Suppressor macrophage treated with lipopolysaccharide for 1 hour (primary cell): ENCODE measurements around the gene AGBL4.
A peak's percentile ranks its signal among the peaks of the same experiment; 100 is the strongest.

Experiments
- DNase-seq, 3 donors: peaks; one replicate each; pipeline ENCODE4 v3.0.0-alpha.2; 2020 to 2022

AGBL4 gene

GRCh38 chr1:48756683-48757316 is 1267.0 kb downstream of the AGBL4 start:
- no peak for DNase-seq

- DNase-seq = no peak
Observed at GRCh38 chr1:48753293-48753692, 1270.5 kb downstream of the AGBL4 start.

GRCh38 chr1:48750109-48750508 is 1273.6 kb downstream of the AGBL4 start:
- peak; percentile 20 to 28 (median 25) for DNase-seq

- DNase-seq = no peak
Observed at GRCh38 chr1:48749068-48749467, 1274.7 kb downstream of the AGBL4 start.

- DNase-seq = no peak
Observed at GRCh38 chr1:48746906-48747305, 1276.8 kb downstream of the AGBL4 start.

- no peak for DNase-seq
Observed at GRCh38 chr1:48744032-48744431, 1279.7 kb downstream of the AGBL4 start.

- DNase-seq = no peak
Observed at GRCh38 chr1:48743480-48743879, 1280.3 kb downstream of the AGBL4 start.

- DNase-seq = no peak
Observed at GRCh38 chr1:48741380-48741779, 1282.4 kb downstream of the AGBL4 start.

- DNase-seq = no peak
Observed at GRCh38 chr1:48740621-48741020, 1283.1 kb downstream of the AGBL4 start.

GRCh38 chr1:48739091-48739490 is 1284.7 kb downstream of the AGBL4 start:
- DNase-seq = no peak

GRCh38 chr1:48738356-48738755 is 1285.4 kb downstream of the AGBL4 start:
- DNase-seq = peak; percentile 54 to 59 (median 56)

- DNase-seq = no peak
Observed at GRCh38 chr1:48735796-48736195, 1288.0 kb downstream of the AGBL4 start.

GRCh38 chr1:48730164-48730910 is 1293.4 kb downstream of the AGBL4 start:
- DNase-seq = no peak

GRCh38 chr1:48728584-48728983 is 1295.2 kb downstream of the AGBL4 start:
- no peak for DNase-seq

- no peak for DNase-seq
Observed at GRCh38 chr1:48726557-48727215, 1297.1 kb downstream of the AGBL4 start.

- no peak for DNase-seq
Observed at GRCh38 chr1:48726139-48726538, 1297.6 kb downstream of the AGBL4 start.

- no peak for DNase-seq
Observed at GRCh38 chr1:48725341-48726046, 1298.3 kb downstream of the AGBL4 start.

- DNase-seq = no peak
Observed at GRCh38 chr1:48720929-48721328, 1302.8 kb downstream of the AGBL4 start.

- DNase-seq = no peak
Observed at GRCh38 chr1:48718705-48719104, 1305.0 kb downstream of the AGBL4 start.

- peak in 2 of 3 donors; percentile 4 for DNase-seq
Observed at GRCh38 chr1:48718116-48718630, 1305.6 kb downstream of the AGBL4 start.

GRCh38 chr1:48717082-48717481 is 1306.7 kb downstream of the AGBL4 start:
- no peak for DNase-seq

GRCh38 chr1:48715921-48716320 is 1307.8 kb downstream of the AGBL4 start:
- DNase-seq = no peak

- no peak for DNase-seq
Observed at GRCh38 chr1:48710915-48711314, 1312.8 kb downstream of the AGBL4 start.
